CD14-positive monocyte (primary cell): ENCODE measurements around the gene COL17A1. TPM values are rescaled to one million over a fixed set of nuclear protein-coding genes. Genes with fewer than 3 reads are reported as not detected.
A peak's percentile ranks its signal among the peaks of the same experiment; 100 is the strongest.

ENCODE experiments used
- DNase-seq, 3 donors: peaks; one replicate each; pipeline ENCODE4 v3.0.0-alpha.2; 2011 to 2022
- H2AFZ ChIP-seq: 2 replicates; pipeline ENCODE4 v1.6.0; 2012; ENCODE audit warnings: mild to moderate bottlenecking, low read depth, low read length, inconsistent platforms; ENCODE audit not compliant: insufficient read depth, poor library complexity, severe bottlenecking
- H3K27ac ChIP-seq, 2 donors: 1 replicate in 1 of 2; 2 replicates in 1 of 2; pipeline ENCODE4 v1.5.1; 2012 to 2013; ENCODE audit warnings: low read length in 2 of 2, control low read depth in 1 of 2, inconsistent platforms in 1 of 2, low read depth in 1 of 2, mild to moderate bottlenecking in 1 of 2
- H3K27me3 ChIP-seq, 2 donors: one replicate each; pipeline versions ENCODE4 v1.6.0 to v1.6.1; 2011 to 2013; ENCODE audit warnings: low read length in 2 of 2; ENCODE audit not compliant: control insufficient read depth in 2 of 2, insufficient read depth in 2 of 2
- H3K36me3 ChIP-seq, 2 donors: replicated peaks in 1 of 2; 1 replicate in 1 of 2; 2 replicates in 1 of 2; pipeline versions ENCODE4 v1.5.1 to v1.6.1; 2012 to 2013; ENCODE audit warnings: low read length in 2 of 2, control low read depth in 1 of 2, inconsistent platforms in 1 of 2, mild to moderate bottlenecking in 1 of 2; ENCODE audit not compliant: insufficient read depth in 2 of 2, control insufficient read depth in 1 of 2
- H3K4me1 ChIP-seq, 2 donors: 1 replicate in 1 of 2; 2 replicates in 1 of 2; pipeline versions ENCODE4 v1.5.1 to v1.6.1; 2012 to 2013; ENCODE audit warnings: low read length in 2 of 2, control low read depth in 1 of 2, inconsistent platforms in 1 of 2, mild to moderate bottlenecking in 1 of 2, moderate library complexity in 1 of 2; ENCODE audit not compliant: insufficient read depth in 2 of 2, control insufficient read depth in 1 of 2
- H3K4me2 ChIP-seq: replicated peaks from 2 replicates; pipeline ENCODE3; 2012; ENCODE audit warnings: low read length, moderate library complexity, mild to moderate bottlenecking; ENCODE audit not compliant: poor library complexity, severe bottlenecking; ENCODE audit errors: extremely low read depth
- H3K4me3 ChIP-seq, 3 experiments: fragments of 200-600 bp in 1 of 3; sonication (generic) in 1 of 3; replicated peaks in 1 of 3; 1 replicate in 2 of 3; 2 replicates in 1 of 3; pipeline ENCODE4 v1.5.1; 2011 to 2013; ENCODE audit warnings: low read length in 3 of 3, mild to moderate bottlenecking in 3 of 3, control low read depth in 2 of 3, low read depth in 2 of 3, inconsistent platforms in 1 of 3, moderate library complexity in 1 of 3
- H3K79me2 ChIP-seq: 2 replicates; pipeline ENCODE4 v1.6.0; 2012; ENCODE audit warnings: mild to moderate bottlenecking, control low read depth, inconsistent platforms, low read length, moderate library complexity; ENCODE audit not compliant: insufficient read depth
- H3K9ac ChIP-seq: 2 replicates; pipeline ENCODE4 v1.6.0; 2017; ENCODE audit warnings: low read length, mild to moderate bottlenecking; ENCODE audit not compliant: insufficient read depth, poor library complexity, severe bottlenecking
- H3K9me3 ChIP-seq, 2 donors: replicated peaks in 1 of 2; 1 replicate in 1 of 2; 2 replicates in 1 of 2; pipeline versions ENCODE4 v1.5.1 to v1.6.1; 2012 to 2013; ENCODE audit warnings: low read length in 2 of 2, control low read depth in 1 of 2; ENCODE audit not compliant: control insufficient read depth in 1 of 2, insufficient read depth in 1 of 2
- H4K20me1 ChIP-seq: 2 replicates; pipeline ENCODE4 v1.6.0; 2012; ENCODE audit warnings: mild to moderate bottlenecking, low read length, control low read depth, moderate library complexity; ENCODE audit not compliant: insufficient read depth
- H3K27ac Mint-ChIP-seq, 7 donors: one replicate each; pipeline ENCODE4 v1.8.0; 2020; ENCODE audit warnings: mild to moderate bottlenecking in 7 of 7, mixed read lengths in 7 of 7, moderate library complexity in 6 of 7, inconsistent platforms in 2 of 7
- H3K27me3 Mint-ChIP-seq, 3 donors: one replicate each; pipeline ENCODE4 v1.8.0; 2021 to 2022; ENCODE audit warnings: low read depth in 3 of 3, mild to moderate bottlenecking in 3 of 3, mixed read lengths in 3 of 3, moderate library complexity in 3 of 3, inconsistent platforms in 1 of 3
- H3K36me3 Mint-ChIP-seq, 2 donors: one replicate each; pipeline ENCODE4 v1.8.0; 2020; ENCODE audit warnings: mixed read lengths in 2 of 2, inconsistent platforms in 1 of 2, mild to moderate bottlenecking in 1 of 2
- H3K4me1 Mint-ChIP-seq: one replicate; pipeline ENCODE4 v1.8.0; 2020; ENCODE audit warnings: mild to moderate bottlenecking, mixed read lengths
- H3K4me3 Mint-ChIP-seq, 2 donors: one replicate each; pipeline ENCODE4 v1.8.0; 2020; ENCODE audit warnings: mild to moderate bottlenecking in 2 of 2, mixed read lengths in 2 of 2, moderate library complexity in 1 of 2
- H3K9me3 Mint-ChIP-seq, 7 donors: one replicate each; pipeline ENCODE4 v1.8.0; 2020 to 2022; ENCODE audit warnings: mixed read lengths in 7 of 7, mild to moderate bottlenecking in 6 of 7, moderate library complexity in 6 of 7, inconsistent platforms in 2 of 7
- WGBS: methylation state at CpG from one replicate; pipeline ENCODE4 v1.1.5; 2013; ENCODE audit warnings: missing lambda C conversion rate; ENCODE audit not compliant: insufficient coverage; 5-methylcytosine and 5-hydroxymethylcytosine counted together
- intact Hi-C, 2 donors: fragments of 100-400 bp; cut with micrococcal nuclease; formaldehyde crosslinking; loops; one replicate each; pipeline versions ENCODE4 v1.15.0 to v1.15.1; 2023
- polyA plus RNA-seq, 3 donors: library from polyadenylated mRNA; depleted of rRNA in 1 of 3; unstranded in 2 of 3; stranded (reverse) in 1 of 3; fragments of 300-500 nt in 2 of 3; fragments of >200 nt in 1 of 3; fragmentation: Illumina TruSeq in 2 of 3; gene quantifications; 1 replicate in 2 of 3; 2 replicates in 1 of 3; pipeline ENCODE4 v1.2.3, GENCODE V29; 2012 to 2021
- TF ChIP-seq, protein P1 (sequence below): fragments of 200-600 bp; IDR thresholded peaks from one replicate; pipeline ENCODE4 v1.8.0; 2022; ENCODE audit warnings: antibody characterized with exemption, mild to moderate bottlenecking

Gene COL17A1
- polyA plus RNA-seq, 3 donors: not detected

- no peak overlapping the region for H3K4me2 ChIP-seq
- H3K36me3 ChIP-seq: no peaks in the 10 kb centered on the region
- Mint-ChIP-seq H3K4me3 (no peak overlapping the region), H3K27ac (no peak overlapping the region), H3K9me3 (no peaks in the 10 kb centered on the region), H3K4me1 (no peaks in the 10 kb centered on the region), H3K27me3 (peaks cover 0 to 8% (median 2%) of the 10 kb centered on the region in 3 donors), H3K36me3 (no peaks in the 10 kb centered on the region)
- no peaks in the 10 kb centered on the region for H3K79me2 ChIP-seq
- no peaks in the 10 kb centered on the region for H3K9me3 ChIP-seq
- peak in 1 of 3 donors; percentile 46 for DNase-seq
- H4K20me1 ChIP-seq: no peaks in the 10 kb centered on the region
- H3K27me3 ChIP-seq: no peaks in the 10 kb centered on the region
- intact Hi-C loops: no loop called here
- TF ChIP-seq, protein P1, sequence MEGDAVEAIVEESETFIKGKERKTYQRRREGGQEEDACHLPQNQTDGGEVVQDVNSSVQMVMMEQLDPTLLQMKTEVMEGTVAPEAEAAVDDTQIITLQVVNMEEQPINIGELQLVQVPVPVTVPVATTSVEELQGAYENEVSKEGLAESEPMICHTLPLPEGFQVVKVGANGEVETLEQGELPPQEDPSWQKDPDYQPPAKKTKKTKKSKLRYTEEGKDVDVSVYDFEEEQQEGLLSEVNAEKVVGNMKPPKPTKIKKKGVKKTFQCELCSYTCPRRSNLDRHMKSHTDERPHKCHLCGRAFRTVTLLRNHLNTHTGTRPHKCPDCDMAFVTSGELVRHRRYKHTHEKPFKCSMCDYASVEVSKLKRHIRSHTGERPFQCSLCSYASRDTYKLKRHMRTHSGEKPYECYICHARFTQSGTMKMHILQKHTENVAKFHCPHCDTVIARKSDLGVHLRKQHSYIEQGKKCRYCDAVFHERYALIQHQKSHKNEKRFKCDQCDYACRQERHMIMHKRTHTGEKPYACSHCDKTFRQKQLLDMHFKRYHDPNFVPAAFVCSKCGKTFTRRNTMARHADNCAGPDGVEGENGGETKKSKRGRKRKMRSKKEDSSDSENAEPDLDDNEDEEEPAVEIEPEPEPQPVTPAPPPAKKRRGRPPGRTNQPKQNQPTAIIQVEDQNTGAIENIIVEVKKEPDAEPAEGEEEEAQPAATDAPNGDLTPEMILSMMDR: no peak
- no peak overlapping the region for H3K9ac ChIP-seq
- H3K4me3 ChIP-seq: no peak overlapping the region
- no peaks in the 10 kb centered on the region for H3K4me1 ChIP-seq
- WGBS: 100% methylated on average over 1 of the region's 3 CpGs
- H2AFZ ChIP-seq: no peak overlapping the region
- no peak overlapping the region for H3K27ac ChIP-seq
Observed at GRCh38 chr10:104089621-104090020, 3.9 kb upstream of the COL17A1 start.

DNA sequence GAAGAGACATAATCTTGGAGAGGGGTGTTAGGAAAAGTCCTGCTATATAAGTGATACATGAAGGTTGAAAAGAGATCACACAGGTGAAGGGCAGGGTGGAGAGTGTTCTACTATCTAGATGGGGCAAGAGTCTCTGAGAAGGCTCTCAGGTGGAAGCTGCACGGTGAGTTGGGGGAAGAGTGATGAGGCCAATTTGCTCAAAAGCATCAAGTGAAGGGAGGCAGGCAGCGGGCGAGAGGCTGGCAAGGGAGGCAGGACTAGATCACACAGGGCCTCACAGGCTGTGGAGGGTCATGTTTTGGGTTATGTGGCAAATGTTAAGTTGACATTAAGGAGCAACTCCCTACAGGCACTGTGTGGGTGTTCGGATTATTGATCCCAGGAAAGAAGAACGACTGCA lies 2.6 kb upstream of the COL17A1 start:
- Histone ChIP-seq H3K79me2 (no peaks in the 10 kb centered on the region), H4K20me1 (no peaks in the 10 kb centered on the region), H3K27ac (no peak overlapping the region), H3K4me3 (no peak overlapping the region), H3K27me3 (no peaks in the 10 kb centered on the region), H3K36me3 (no peaks in the 10 kb centered on the region), H3K9ac (no peak overlapping the region), H2AFZ (no peak overlapping the region), H3K4me2 (no peak overlapping the region), H3K9me3 (no peaks in the 10 kb centered on the region), H3K4me1 (no peaks in the 10 kb centered on the region)
- Mint-ChIP-seq H3K27me3 (peaks cover 0 to 8% (median 2%) of the 10 kb centered on the region in 3 donors), H3K4me1 (no peaks in the 10 kb centered on the region), H3K9me3 (no peaks in the 10 kb centered on the region), H3K27ac (no peak overlapping the region), H3K36me3 (no peaks in the 10 kb centered on the region), H3K4me3 (no peak overlapping the region)
- 100% methylated on average over 3 of the region's 5 CpGs for WGBS
- DNase-seq: no peak
- intact Hi-C loops: no loop called here
- TF ChIP-seq, protein P1: no peak
